Panc1 (cell line): Measurements from ENCODE around the gene NFS1.

ENCODE experiments used
- CTCF ChIP-seq: fragments of 450-650 bp; IDR thresholded peaks from 2 replicates; pipeline ENCODE4 v1.5.1; 2017; ENCODE audit warnings: mild to moderate bottlenecking
- POLR2AphosphoS5 ChIP-seq: IDR thresholded peaks from 2 replicates; pipeline ENCODE4 v1.6.1; 2012; ENCODE audit warnings: mild to moderate bottlenecking, low read depth, low read length, moderate library complexity
- REST ChIP-seq, 2 experiments: IDR thresholded peaks; 2 replicates each; pipeline ENCODE4 v1.6.1; 2011 to 2012; ENCODE audit warnings: low read depth in 2 of 2, control low read depth in 1 of 2, low read length in 1 of 2, mild to moderate bottlenecking in 1 of 2, moderate library complexity in 1 of 2; ENCODE audit not compliant: insufficient read depth in 1 of 2

- TF ChIP-seq CTCF = no peak
- TF ChIP-seq POLR2AphosphoS5 = no peak
- TF ChIP-seq REST (IDR thresholded peaks at IDR 0.05; ENCODE audit: insufficient read depth in 1 of 2, low read depth in 2 of 2, low read length in 1 of 2) = no peak
Measured at GRCh38 chr20:35632539-35633115, 66.5 kb downstream of the NFS1 start.
